ENCODE data around the gene TBCA. TPM values are rescaled to one million over a fixed set of nuclear protein-coding genes. Genes with fewer than 3 reads are reported as not detected.
"Not testable (repeated sequence)": the region's sequence is repeated elsewhere in the genome, so short reads cannot be mapped to it uniquely, and the experiment has no call there.

Gene TBCA
- total RNA-seq, 1 experiment from 2014 or later = 493 TPM

DNA sequence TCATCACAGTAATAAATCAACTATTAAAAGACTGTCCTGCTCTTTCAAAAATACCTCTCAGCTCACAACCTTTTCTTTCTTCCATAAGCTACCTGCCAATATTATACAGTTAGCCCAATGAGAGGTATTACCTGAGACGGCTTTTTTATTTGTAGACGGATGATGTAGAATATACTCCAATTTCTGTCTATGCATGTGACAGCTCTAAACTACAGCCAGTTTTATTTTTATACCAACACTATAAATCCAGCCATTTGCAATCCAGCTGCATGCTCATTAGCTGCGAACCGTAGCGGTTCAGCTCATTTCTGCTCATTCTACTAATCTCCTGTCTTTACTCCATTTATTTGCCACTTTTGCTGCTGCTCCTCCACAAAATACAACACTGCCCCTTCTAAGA is 51.2 kb downstream of the TBCA start:
- in situ Hi-C loops (cut with HindIII; ENCODE audit: low sequenced_read_pairs) = no loop called here

DNA sequence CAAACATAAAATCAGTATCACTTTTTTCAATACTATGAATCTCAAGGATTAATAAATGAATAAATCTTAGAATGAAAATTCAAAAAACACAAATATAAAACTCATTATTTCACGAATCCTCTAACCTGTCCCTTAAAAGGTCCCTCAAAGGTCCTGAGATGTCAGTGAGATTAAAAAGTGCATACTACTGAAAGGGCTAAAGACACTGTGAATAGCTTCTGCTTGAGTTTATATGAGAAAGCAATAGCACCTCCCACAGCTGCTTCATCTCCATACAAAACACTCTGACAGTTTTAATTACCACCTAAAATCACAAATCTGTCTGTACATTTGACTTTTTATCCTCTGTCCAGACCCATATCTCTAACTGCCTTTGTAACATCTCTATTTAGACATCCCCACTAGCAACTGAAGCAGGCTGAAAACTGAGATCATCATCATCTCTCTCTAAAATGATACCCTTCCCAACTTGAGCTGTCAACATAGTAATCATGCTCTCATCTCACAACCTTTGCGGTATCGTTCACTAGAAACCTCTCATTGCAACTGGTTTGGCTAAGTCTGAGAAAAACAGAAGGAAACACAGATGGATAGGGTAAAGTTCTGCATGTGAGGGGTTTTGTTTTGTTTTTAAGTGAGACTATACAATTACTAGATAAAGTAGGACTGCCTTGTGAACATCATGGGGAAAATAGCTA is 56.3 kb downstream of the TBCA start:
- in situ Hi-C loops (cut with HindIII; ENCODE audit: low sequenced_read_pairs) = no loop called here
- no peak for DNase-seq (ENCODE audit: low spot score)

More for the DNA sequence above, 51.2 kb downstream of the TBCA start:
- DNase-seq (ENCODE audit: low spot score) = no peak

DNA sequence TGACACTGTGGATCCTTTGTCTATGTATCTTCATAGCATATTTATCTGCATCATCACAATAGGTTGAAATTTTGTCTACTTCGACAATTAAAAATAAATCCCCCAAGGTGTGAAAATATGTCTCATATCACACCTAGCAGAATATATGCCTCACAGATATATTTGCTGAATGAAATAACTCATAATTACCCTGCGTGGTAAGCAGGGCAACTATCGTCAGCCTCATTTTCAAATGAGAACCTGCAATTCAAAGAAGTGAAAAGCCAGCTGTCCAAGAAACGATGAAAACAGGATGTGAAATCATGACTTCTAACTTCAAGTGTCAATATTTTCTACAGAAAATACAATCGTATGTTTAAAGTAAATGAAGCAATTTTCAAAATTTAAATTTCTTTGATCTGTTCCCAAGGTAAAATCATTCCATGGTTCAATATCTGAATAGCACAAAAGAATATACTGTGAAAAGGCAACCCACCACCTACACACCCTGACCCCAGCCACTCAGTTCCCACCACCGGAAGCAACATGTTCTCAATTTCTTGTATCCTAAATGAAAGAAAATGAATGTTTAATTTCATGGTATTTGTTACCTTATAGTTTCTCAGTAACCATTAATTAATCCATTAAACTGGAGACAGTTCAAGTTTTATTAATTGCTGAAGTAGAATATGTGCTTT is 57.1 kb downstream of the TBCA start:
- in situ Hi-C loops (cut with HindIII; ENCODE audit: low sequenced_read_pairs) = no loop called here
- DNase-seq (ENCODE audit: low spot score) = no peak

DNA sequence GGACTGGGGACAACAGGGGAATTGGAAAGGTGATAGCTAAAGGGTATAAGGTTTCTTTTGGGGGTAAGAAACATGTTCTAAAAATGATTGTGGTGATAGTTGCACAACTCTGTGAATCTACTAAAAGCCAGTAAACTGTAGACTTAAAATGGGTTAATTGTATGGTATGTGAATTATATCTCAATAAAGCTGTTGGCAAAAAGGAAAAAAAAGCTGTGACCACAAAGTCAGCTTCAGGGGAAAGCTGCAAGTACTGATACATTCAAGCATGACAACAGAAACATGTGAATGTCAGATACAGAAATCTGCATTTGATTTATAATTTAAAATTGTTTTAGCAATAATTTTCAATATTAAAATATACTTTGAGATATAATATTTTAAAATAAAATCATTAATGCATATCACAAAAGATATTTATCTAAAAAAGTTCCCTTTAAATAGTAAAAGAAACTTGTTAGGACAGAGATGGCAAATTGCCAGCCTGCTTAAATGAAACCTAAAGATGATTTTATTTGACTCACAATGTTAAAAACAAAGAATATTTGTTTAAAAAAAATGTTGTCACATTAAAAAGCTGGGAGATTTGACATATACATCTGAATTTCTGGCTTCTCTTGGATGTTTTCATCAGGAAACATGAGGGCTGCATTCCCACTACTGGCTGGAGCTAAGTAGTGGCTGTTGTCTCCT is 66.0 kb downstream of the TBCA start:
- no peak for DNase-seq (ENCODE audit: low spot score)
- in situ Hi-C loops (cut with HindIII; ENCODE audit: low sequenced_read_pairs) = no loop called here

DNA sequence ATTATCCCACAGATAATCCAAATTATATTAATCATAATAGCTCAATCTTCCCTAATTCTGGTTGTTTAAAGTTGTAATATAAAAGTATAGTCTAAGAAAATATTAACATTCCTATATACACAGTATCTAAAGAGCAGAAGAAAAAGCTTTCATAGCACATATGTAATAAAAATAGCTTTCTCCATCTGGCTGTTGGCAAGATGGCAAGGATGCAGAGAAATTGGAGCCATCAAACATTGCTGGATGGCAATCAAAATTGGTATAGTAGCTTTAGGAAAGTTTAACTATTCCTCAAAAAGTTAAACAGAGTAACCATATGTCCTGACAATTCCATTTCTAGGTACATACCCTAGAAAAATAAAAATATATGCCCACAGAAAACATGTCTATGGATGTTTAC is 66.8 kb downstream of the TBCA start:
- DNase-seq (ENCODE audit: low spot score) = no peak
- in situ Hi-C loops (cut with HindIII; ENCODE audit: low sequenced_read_pairs) = no loop called here

DNA sequence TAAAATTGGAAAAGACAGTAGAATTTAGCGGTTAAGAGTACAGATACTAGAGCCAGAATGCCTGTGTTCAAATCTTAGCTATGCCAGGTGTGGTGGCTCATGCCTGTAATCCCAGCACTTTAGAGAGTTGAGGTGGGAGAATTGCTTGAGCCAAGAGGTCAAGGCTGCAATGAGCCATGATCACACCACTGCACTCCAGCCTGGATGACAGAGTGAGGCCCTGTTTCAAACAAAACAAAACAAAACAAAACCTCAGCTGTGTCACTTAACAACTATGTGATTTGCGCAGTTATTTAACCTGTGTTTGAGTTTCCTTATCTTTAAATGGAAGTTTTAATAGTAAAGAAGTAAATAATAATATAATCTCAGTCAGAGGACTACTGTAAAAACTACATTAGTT is 68.3 kb downstream of the TBCA start:
- in situ Hi-C loops (cut with HindIII; ENCODE audit: low sequenced_read_pairs) = no loop called here
- no peak for DNase-seq (ENCODE audit: low spot score)

GRCh38 chr5:77699569-77699968 is 76.6 kb downstream of the TBCA start:
- DNase-seq (ENCODE audit: low spot score); in situ Hi-C loops (cut with HindIII; ENCODE audit: low sequenced_read_pairs): not testable (repeated sequence)

DNA sequence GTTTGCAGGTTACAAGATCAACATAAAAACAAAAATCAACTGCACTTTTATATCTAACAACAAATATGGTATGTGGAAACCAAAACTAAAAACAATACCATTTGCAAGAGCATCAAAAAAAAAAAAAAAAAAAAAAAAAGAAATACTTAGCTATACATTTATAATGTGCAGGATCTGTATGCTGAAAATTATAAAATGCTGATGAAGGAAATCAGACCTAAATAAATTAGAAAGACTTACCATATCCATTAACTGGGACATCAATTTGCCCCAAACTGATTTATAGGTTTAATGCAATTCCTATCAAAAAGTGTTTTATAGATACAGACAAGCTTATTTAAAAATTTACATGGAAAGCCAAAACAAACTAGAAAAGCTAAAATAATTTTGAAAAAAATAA is 77.2 kb downstream of the TBCA start:
- in situ Hi-C loops (cut with HindIII; ENCODE audit: low sequenced_read_pairs) = no loop called here

GRCh38 chr5:77697692-77698091 is 78.4 kb downstream of the TBCA start:
- DNase-seq (ENCODE audit: low spot score) = no peak
- in situ Hi-C loops (cut with HindIII; ENCODE audit: low sequenced_read_pairs) = no loop called here

More for the DNA sequence above, 77.2 kb downstream of the TBCA start:
- no peak for DNase-seq (ENCODE audit: low spot score)

- no peak for DNase-seq (ENCODE audit: low spot score)
- in situ Hi-C loops (cut with HindIII; ENCODE audit: low sequenced_read_pairs) = no loop called here
Observed at GRCh38 chr5:77696120-77696519, 80.0 kb downstream of the TBCA start.

DNA sequence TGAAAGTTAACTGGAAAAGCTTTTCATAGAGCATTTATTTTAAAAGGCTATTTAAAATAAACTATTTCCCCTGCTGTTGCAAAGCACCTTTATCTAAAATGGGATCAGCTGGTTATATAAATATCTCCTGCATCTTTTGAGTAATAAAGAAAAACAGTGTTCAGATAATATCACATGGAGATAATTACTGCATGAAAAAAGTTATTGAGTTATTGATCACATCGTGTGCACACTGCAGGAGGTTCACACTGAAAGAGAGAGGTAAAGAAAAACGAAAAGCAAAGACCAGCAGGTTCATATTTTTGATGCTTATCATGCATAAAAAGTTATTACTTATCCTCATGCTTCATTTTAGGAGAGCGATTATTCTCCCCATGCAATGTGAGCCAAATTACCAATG is 82.2 kb downstream of the TBCA start:
- in situ Hi-C loops (cut with HindIII; ENCODE audit: low sequenced_read_pairs) = no loop called here
- DNase-seq (ENCODE audit: low spot score) = no peak

GRCh38 chr5:77683171-77683732 is 92.9 kb downstream of the TBCA start:
- DNase-seq (ENCODE audit: low spot score) = no peak
- in situ Hi-C loops (cut with HindIII; ENCODE audit: low sequenced_read_pairs) = no loop called here

- no peak for DNase-seq (ENCODE audit: low spot score)
- in situ Hi-C loops (cut with HindIII; ENCODE audit: low sequenced_read_pairs) = no loop called here
Observed at GRCh38 chr5:77670526-77670925, 105.6 kb downstream of the TBCA start.

DNA sequence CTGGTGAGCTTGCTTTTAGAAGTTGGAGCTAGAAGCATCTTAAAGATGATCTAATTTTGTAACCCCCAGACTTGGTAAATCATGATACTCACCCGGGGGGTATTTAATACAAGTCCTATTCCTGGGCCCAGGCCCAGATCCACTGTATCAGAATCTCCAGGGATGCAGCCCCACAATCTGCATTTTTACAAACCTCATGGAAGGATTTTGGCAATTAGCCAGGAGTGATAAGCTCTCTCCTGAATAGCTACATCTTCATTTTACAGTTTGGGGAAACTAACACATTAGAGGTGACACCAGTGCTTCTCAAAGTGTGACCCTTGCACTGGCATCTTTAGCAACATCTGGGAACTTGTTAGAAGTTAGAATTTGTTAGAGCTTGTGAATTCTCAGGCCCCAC is 106.5 kb downstream of the TBCA start:
- in situ Hi-C loops (cut with HindIII; ENCODE audit: low sequenced_read_pairs) = no loop called here
- DNase-seq (ENCODE audit: low spot score) = no peak

GRCh38 chr5:77663090-77663863 is 112.9 kb downstream of the TBCA start:
- in situ Hi-C loops (cut with HindIII; ENCODE audit: low sequenced_read_pairs) = no loop called here
- no peak for DNase-seq (ENCODE audit: low spot score)

GRCh38 chr5:77662635-77663034 is 113.5 kb downstream of the TBCA start:
- in situ Hi-C loops (cut with HindIII; ENCODE audit: low sequenced_read_pairs) = no loop called here
- DNase-seq (ENCODE audit: low spot score) = no peak

GRCh38 chr5:77658662-77659061 is 117.5 kb downstream of the TBCA start:
- in situ Hi-C loops (cut with HindIII; ENCODE audit: low sequenced_read_pairs) = no loop called here
- DNase-seq (ENCODE audit: low spot score) = no peak

DNA sequence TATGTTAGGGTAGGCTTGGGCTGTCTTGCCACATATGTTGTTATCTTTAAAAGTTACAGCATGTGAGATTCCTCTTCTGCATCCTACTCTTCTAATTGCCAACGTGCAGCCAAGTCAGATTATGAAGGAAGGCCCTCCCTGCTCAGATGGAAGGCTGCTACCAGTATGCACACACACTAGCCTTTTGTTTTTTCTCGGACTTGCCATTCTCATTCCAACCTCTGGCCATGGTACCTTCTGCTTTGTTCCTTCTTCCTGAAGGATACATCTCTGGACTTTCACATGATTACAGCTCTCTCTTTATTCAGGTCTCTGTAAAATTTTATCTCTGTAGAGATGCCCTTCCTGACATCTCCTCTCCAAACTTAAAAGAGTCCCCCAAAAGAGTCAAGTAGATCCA is 124.8 kb downstream of the TBCA start:
- DNase-seq (ENCODE audit: low spot score) = no peak
- in situ Hi-C loops (cut with HindIII; ENCODE audit: low sequenced_read_pairs) = no loop called here

- in situ Hi-C loops (cut with HindIII; ENCODE audit: low sequenced_read_pairs) = no loop called here
- no peak for DNase-seq (ENCODE audit: low spot score)
Observed at GRCh38 chr5:77650686-77651085, 125.5 kb downstream of the TBCA start.

Measured in G401 (cell line).